H1 (cell line): ENCODE data around the gene FBXL17. TPM values are rescaled to one million over a fixed set of nuclear protein-coding genes. Genes with fewer than 3 reads are reported as not detected.

Experiments used
- CTCF ChIA-PET: fragments of 300-600 bp; sonication (Branson Sonifier 250); formaldehyde crosslinking; loops from one replicate; lab custom pipeline; 2021; ENCODE audit not compliant: partially characterized antibody; lab: Charles Lee
- POLR2A ChIA-PET: fragments of 300-600 bp; sonication (Branson Sonifier 250); formaldehyde crosslinking; loops from one replicate; lab custom pipeline; 2021; ENCODE audit warnings: inconsistent platforms; ENCODE audit not compliant: partially characterized antibody; lab: Charles Lee
- DNase-seq, 2 experiments: peaks; one replicate each; pipeline versions ENCODE4 v3.0.0 to v3.0.0-alpha.2; 2010 to 2022; ENCODE audit warnings: low spot score in 2 of 2, low read depth in 1 of 2, mixed read lengths in 1 of 2
- FAIRE-seq: peaks from 2 replicates; lab custom pipeline; 2011; peaks lifted over from hg19 to GRCh38; lab: Jason Lieb, UNC
- H2AFZ ChIP-seq: 2 replicates; pipeline ENCODE4 v1.8.1; 2012; ENCODE audit warnings: low read length, inconsistent platforms
- H2AK5ac ChIP-seq: 2 replicates; pipeline ENCODE4 v1.6.1; 2013; ENCODE audit warnings: low read depth, low read length
- H2BK120ac ChIP-seq: replicated peaks from 2 replicates; pipeline ENCODE3; 2013; ENCODE audit warnings: low read depth, low read length, inconsistent platforms
- H2BK12ac ChIP-seq: 2 replicates; pipeline ENCODE4 v1.6.1; 2013; ENCODE audit warnings: low read depth, low read length
- H2BK15ac ChIP-seq: 2 replicates; pipeline ENCODE4 v1.6.1; 2013; ENCODE audit warnings: low read length
- H2BK20ac ChIP-seq: 2 replicates; pipeline ENCODE4 v1.6.1; 2013; ENCODE audit warnings: low read length
- H2BK5ac ChIP-seq: 2 replicates; pipeline ENCODE4 v1.6.1; 2013; ENCODE audit warnings: low read depth, low read length
- H3K14ac ChIP-seq: 2 replicates; pipeline ENCODE4 v1.6.1; 2013; ENCODE audit warnings: inconsistent platforms; ENCODE audit not compliant: insufficient read length
- H3K18ac ChIP-seq: 2 replicates; pipeline ENCODE4 v1.6.1; 2013; ENCODE audit warnings: low read length; ENCODE audit errors: extremely low read depth
- H3K23ac ChIP-seq: 2 replicates; pipeline ENCODE4 v1.6.1; 2013; ENCODE audit warnings: inconsistent platforms; ENCODE audit not compliant: insufficient read length
- H3K23me2 ChIP-seq: 2 replicates; pipeline ENCODE4 v1.6.1; 2013; ENCODE audit warnings: low read depth, low read length
- H3K27ac ChIP-seq: 2 replicates; pipeline ENCODE4 v1.6.1; 2011; ENCODE audit warnings: low read depth, low read length, inconsistent platforms
- H3K27me3 ChIP-seq, 4 experiments: replicated peaks in 1 of 4; 1 replicate in 1 of 4; 2 replicates in 3 of 4; pipeline versions ENCODE4 v1.6.1 to v1.8.1; 2011 to 2013; ENCODE audit warnings: low read length in 3 of 4, mild to moderate bottlenecking in 3 of 4, inconsistent platforms in 2 of 4, mixed read lengths in 2 of 4, moderate library complexity in 1 of 4; ENCODE audit not compliant: control insufficient read depth in 3 of 4, insufficient read depth in 3 of 4; ENCODE audit errors: extremely low read depth in 1 of 4
- H3K36me3 ChIP-seq, 4 experiments: 2 replicates each; pipeline versions ENCODE4 v1.6.1 to v1.8.1; 2011 to 2013; ENCODE audit warnings: mild to moderate bottlenecking in 4 of 4, low read length in 3 of 4, moderate library complexity in 2 of 4, control low read depth in 1 of 4, inconsistent platforms in 1 of 4; ENCODE audit not compliant: insufficient read depth in 4 of 4, control insufficient read depth in 2 of 4
- H3K4ac ChIP-seq: replicated peaks from 2 replicates; pipeline ENCODE3; 2013; ENCODE audit warnings: low read length, low read depth, mixed read lengths, inconsistent platforms; ENCODE audit not compliant: insufficient read length
- H3K4me1 ChIP-seq, 4 experiments: replicated peaks in 1 of 4; 1 replicate in 1 of 4; 2 replicates in 3 of 4; pipeline versions ENCODE4 v1.6.1 to v1.8.1; 2011 to 2013; ENCODE audit warnings: low read length in 3 of 4, inconsistent platforms in 2 of 4, mixed read lengths in 1 of 4; ENCODE audit not compliant: insufficient read depth in 4 of 4, control insufficient read depth in 3 of 4
- H3K4me2 ChIP-seq, 2 experiments: 2 replicates each; pipeline versions ENCODE4 v1.6.1 to v1.8.1; 2011 to 2013; ENCODE audit warnings: low read depth in 2 of 2, low read length in 2 of 2, control low read depth in 1 of 2, inconsistent platforms in 1 of 2, mild to moderate bottlenecking in 1 of 2; ENCODE audit not compliant: insufficient read depth in 1 of 2
- H3K4me3 ChIP-seq, 4 experiments: fragments of 200-600, 300-600 bp in 1 of 4; sonication (generic), shearing (Covaris generic), sonication (Bioruptor Twin) in 1 of 4; 2 replicates each; pipeline versions ENCODE4 v1.5.1 to v1.8.1; 2011 to 2016; ENCODE audit warnings: low read length in 4 of 4, low read depth in 3 of 4, control low read depth in 2 of 4, inconsistent platforms in 2 of 4, mild to moderate bottlenecking in 2 of 4, mixed read lengths in 1 of 4, moderate library complexity in 1 of 4; ENCODE audit not compliant: insufficient read depth in 2 of 4; ENCODE audit errors: extremely low read depth in 1 of 4
- H3K56ac ChIP-seq: replicated peaks from 2 replicates; pipeline ENCODE3; 2013; ENCODE audit warnings: low read depth, mild to moderate bottlenecking, mixed read lengths, low read length, inconsistent platforms; ENCODE audit not compliant: insufficient read length
- H3K79me1 ChIP-seq: 2 replicates; pipeline ENCODE4 v1.6.1; 2013; ENCODE audit warnings: low read depth, low read length, control low read depth
- H3K79me2 ChIP-seq, 2 experiments: 2 replicates each; pipeline versions ENCODE4 v1.6.1 to v1.8.1; 2012 to 2013; ENCODE audit warnings: low read length in 2 of 2, mild to moderate bottlenecking in 2 of 2, inconsistent platforms in 1 of 2; ENCODE audit not compliant: insufficient read depth in 2 of 2, control insufficient read depth in 1 of 2
- H3K9ac ChIP-seq, 4 experiments: replicated peaks in 1 of 4; 1 replicate in 1 of 4; 2 replicates in 3 of 4; pipeline versions ENCODE4 v1.6.1 to v1.8.1; 2011 to 2013; ENCODE audit warnings: low read depth in 3 of 4, low read length in 3 of 4, control low read depth in 2 of 4, mild to moderate bottlenecking in 2 of 4, moderate library complexity in 2 of 4, inconsistent platforms in 1 of 4; ENCODE audit errors: extremely low read depth in 1 of 4
- H3K9me3 ChIP-seq, 2 experiments: 2 replicates each; pipeline versions ENCODE4 v1.6.1 to v1.8.1; 2012 to 2013; ENCODE audit warnings: mild to moderate bottlenecking in 2 of 2, moderate library complexity in 2 of 2, control low read depth in 1 of 2, inconsistent platforms in 1 of 2, low read depth in 1 of 2, low read length in 1 of 2, mixed read lengths in 1 of 2; ENCODE audit not compliant: insufficient read depth in 2 of 2
- H4K20me1 ChIP-seq, 2 experiments: replicated peaks in 1 of 2; 2 replicates each; pipeline versions ENCODE3 to v1.8.1; 2011 to 2013; ENCODE audit warnings: inconsistent platforms in 2 of 2, low read length in 2 of 2, mild to moderate bottlenecking in 1 of 2; ENCODE audit not compliant: insufficient read depth in 2 of 2, control insufficient read depth in 1 of 2
- H4K5ac ChIP-seq: 2 replicates; pipeline ENCODE4 v1.6.1; 2013; ENCODE audit warnings: low read length, low read depth, mixed read lengths, inconsistent platforms; ENCODE audit not compliant: insufficient read length
- H4K8ac ChIP-seq: 2 replicates; pipeline ENCODE4 v1.8.0; 2013; ENCODE audit warnings: mild to moderate bottlenecking, moderate library complexity, low read length, inconsistent platforms; ENCODE audit not compliant: insufficient read depth; ENCODE audit errors: extremely low read depth
- H4K91ac ChIP-seq: replicated peaks from 2 replicates; pipeline ENCODE3; 2013; ENCODE audit warnings: low read length, mixed read lengths, inconsistent platforms; ENCODE audit not compliant: insufficient read length
- ASH2L ChIP-seq: fragments of 200-600, 300-600 bp; sonication (generic); IDR thresholded peaks from one replicate; pipeline ENCODE4 v1.7.1; 2017; ENCODE audit warnings: low read length
- BRCA1 ChIP-seq: IDR thresholded peaks from 2 replicates; pipeline ENCODE4 v1.6.1; 2012; ENCODE audit warnings: low read depth, low read length, improper control_type of control experiment
- EP300 ChIP-seq, 2 experiments: IDR thresholded peaks; 1 replicate in 1 of 2; 2 replicates in 1 of 2; pipeline ENCODE4 v1.6.1; 2011 to 2012; ENCODE audit warnings: low read depth in 2 of 2, low read length in 2 of 2, mild to moderate bottlenecking in 2 of 2, borderline replicate concordance in 1 of 2, inconsistent platforms in 1 of 2, moderate library complexity in 1 of 2
- GTF2F1 ChIP-seq: IDR thresholded peaks from 2 replicates; pipeline ENCODE4 v1.6.1; 2012; ENCODE audit warnings: low read depth, low read length, improper control_type of control experiment, borderline replicate concordance
- HDAC6 ChIP-seq: IDR thresholded peaks from one replicate; pipeline ENCODE4 v1.7.1; 2012; ENCODE audit warnings: low read depth, mild to moderate bottlenecking, inconsistent platforms, low read length, moderate library complexity
- NRF1 ChIP-seq: IDR thresholded peaks from 2 replicates; pipeline ENCODE4 v1.6.1; 2011; ENCODE audit warnings: mild to moderate bottlenecking, low read depth, low read length, improper control_type of control experiment
- POU5F1 ChIP-seq: IDR thresholded peaks from 2 replicates; pipeline ENCODE4 v1.6.1; 2011; ENCODE audit warnings: low read depth, mild to moderate bottlenecking, low read length, moderate library complexity
- RFX5 ChIP-seq: IDR thresholded peaks from 2 replicates; pipeline ENCODE4 v1.6.1; 2011; ENCODE audit warnings: low read depth, low read length, improper control_type of control experiment, borderline replicate concordance
- RXRA ChIP-seq: IDR thresholded peaks from 2 replicates; pipeline ENCODE4 v1.6.1; 2011; ENCODE audit warnings: low read depth, mild to moderate bottlenecking, low read length, moderate library complexity; ENCODE audit not compliant: insufficient read depth
- TAF7 ChIP-seq: optimal IDR thresholded peaks from 2 replicates; pipeline ENCODE3; 2011; ENCODE audit warnings: low read depth, mild to moderate bottlenecking, inconsistent platforms, low read length, moderate library complexity, borderline replicate concordance
- TCF12 ChIP-seq: IDR thresholded peaks from 2 replicates; pipeline ENCODE4 v1.6.1; 2011; ENCODE audit warnings: low read depth, mild to moderate bottlenecking, low read length
- USF2 ChIP-seq: IDR thresholded peaks from 2 replicates; pipeline ENCODE4 v1.6.1; 2011; ENCODE audit warnings: low read length, improper control_type of control experiment
- WGBS, 2 experiments: shearing (Covaris generic) in 1 of 2; methylation state at CpG; one replicate each; pipeline versions ENCODE4 v1.1.6 to v1.1.7; 2013 to 2015; ENCODE audit warnings: low lambda C conversion rate in 2 of 2, mixed read lengths in 2 of 2, inconsistent platforms in 1 of 2, low coverage in 1 of 2, missing lambda C conversion rate in 1 of 2; ENCODE audit not compliant: insufficient replicate concordance in 2 of 2, insufficient coverage in 1 of 2, insufficient read length in 1 of 2; ENCODE audit errors: extremely low coverage in 1 of 2, missing lambda C conversion rate in 1 of 2; 5-methylcytosine and 5-hydroxymethylcytosine counted together
- polyA plus RNA-seq, 7 experiments: library from polyadenylated mRNA; depleted of rRNA in 3 of 7; stranded (reverse) in 5 of 7; unstranded in 2 of 7; fragments of >200 nt in 5 of 7; fragments of 200-250 nt in 2 of 7; gene quantifications; 1 replicate in 5 of 7; 2 replicates in 1 of 7; 4 replicates in 1 of 7; pipeline versions ENCODE4 v1.2.1 to v1.2.3, GENCODE V29; 2011 to 2013; ENCODE audit warnings: missing spikeins in 2 of 7, mixed read lengths in 2 of 7
- total RNA-seq: library from RNA; stranded (reverse); fragmentation: NEBNext Ultra II Directional; extraction: Animal tissue kit (Norgen Biotek cat#: 25700); gene quantifications from 2 replicates; pipeline ENCODE4 v1.2.1, GENCODE V29; 2021

FBXL17 gene
- total and polyA plus RNA-seq, 2 of the 8 experiments (the other 6 are each of a cell fraction or from before 2014, with no cell fraction given), result 0.35 to 4.3 TPM

GRCh38 chr5:107888541-107888940, 493.4 kb downstream of the FBXL17 start:
- H2BK20ac ChIP-seq, result no peak overlapping the region
- no peaks in the 10 kb centered on the region for H4K20me1 ChIP-seq
- H3K4me1 ChIP-seq, result peaks cover 0 to 3% (median 0%) of the 10 kb centered on the region in 4 experiments; a peak in 1 of 7 replicates
- no peak overlapping the region for H2AFZ ChIP-seq
- no peak for FAIRE-seq
- no peak overlapping the region for H3K4ac ChIP-seq
- no peaks in the 10 kb centered on the region for H3K9me3 ChIP-seq
- H4K5ac ChIP-seq, result no peak overlapping the region
- no peak overlapping the region for H2BK15ac ChIP-seq
- WGBS, 2 experiments, result 83% methylated on average over 4 of the region's 4 CpGs; no CpG with 5 or more reads in 1 of the 2 experiments
- H4K8ac ChIP-seq, result no peak overlapping the region
- no peak overlapping the region for H4K91ac ChIP-seq
- no peaks in the 10 kb centered on the region for H3K36me3 ChIP-seq
- H3K27me3 ChIP-seq, result no peaks in the 10 kb centered on the region
- no peak overlapping the region for H3K14ac ChIP-seq
- H3K4me3 ChIP-seq, result no peak overlapping the region
- H3K79me1 ChIP-seq, result no peaks in the 10 kb centered on the region
- no peak overlapping the region for H2BK5ac ChIP-seq
- ChIA-PET CTCF (interaction anchor here (0.9 kb wide), 1 partner anchor 28 kb away, joined by 3 read pairs; no protein-coding TSS in a partner anchor), POLR2A (no interaction called here)
- no peaks in the 10 kb centered on the region for H3K79me2 ChIP-seq
- H3K27ac ChIP-seq, result no peak overlapping the region
- H3K23me2 ChIP-seq, result no peaks in the 10 kb centered on the region
- no peak overlapping the region for H3K4me2 ChIP-seq
- DNase-seq, result no peak
- no peak overlapping the region for H2BK120ac ChIP-seq
- no peak overlapping the region for H3K56ac ChIP-seq
- no peak for TF ChIP-seq POU5F1
- no peak for TF ChIP-seq EP300 (IDR thresholded peaks at IDR 0.05; ENCODE audit: borderline replicate concordance in 1 of 2, low read depth in 2 of 2, low read length in 2 of 2)
- no peak for TF ChIP-seq GTF2F1
- no peak for TF ChIP-seq ASH2L
- TF ChIP-seq RXRA, result no peak
- TF ChIP-seq USF2, result no peak
- TF ChIP-seq NRF1, result no peak
- TF ChIP-seq BRCA1, result no peak
- no peak for TF ChIP-seq TCF12
- no peak for TF ChIP-seq TAF7
- TF ChIP-seq HDAC6, result no peak
- TF ChIP-seq RFX5, result no peak
- no peak overlapping the region for H3K18ac ChIP-seq
- H3K23ac ChIP-seq, result no peak overlapping the region
- H2AK5ac ChIP-seq, result no peak overlapping the region
- no peak overlapping the region for H2BK12ac ChIP-seq
- H3K9ac ChIP-seq, result no peak overlapping the region
